Mesendoderm (in vitro differentiated cells): ENCODE data around the gene RNF187.
A peak's percentile ranks its signal among the peaks of the same experiment; 100 is the strongest.

Source experiments
- DNase-seq: peaks from one replicate; pipeline ENCODE4 v3.0.0; 2013
- H2AK5ac ChIP-seq: 2 replicates; pipeline ENCODE4 v1.6.1; 2013; ENCODE audit warnings: low read length, inconsistent platforms
- H2BK120ac ChIP-seq: 2 replicates; pipeline ENCODE4 v1.6.1; 2013; ENCODE audit warnings: low read depth, mild to moderate bottlenecking, low read length, moderate library complexity, mixed read lengths
- H2BK15ac ChIP-seq: replicated peaks from 2 replicates; pipeline ENCODE4 v1.6.1; 2013; ENCODE audit warnings: low read depth, mild to moderate bottlenecking, moderate library complexity
- H2BK5ac ChIP-seq: 2 replicates; pipeline ENCODE4 v1.6.1; 2013; ENCODE audit warnings: low read length, inconsistent platforms
- H3K18ac ChIP-seq: 2 replicates; pipeline ENCODE4 v1.6.1; 2013; ENCODE audit warnings: mild to moderate bottlenecking, low read length, mixed read lengths
- H3K23ac ChIP-seq: one replicate; pipeline ENCODE4 v1.6.1; 2013; ENCODE audit warnings: low read length
- H3K27ac ChIP-seq: 2 replicates; pipeline ENCODE4 v1.5.1; 2013; ENCODE audit warnings: low read depth, mild to moderate bottlenecking, inconsistent platforms, low read length, moderate library complexity
- H3K27me3 ChIP-seq: 2 replicates; pipeline ENCODE4 v1.6.1; 2013; ENCODE audit warnings: low read length, control low read depth, mild to moderate bottlenecking, inconsistent platforms; ENCODE audit not compliant: insufficient read depth, poor library complexity
- H3K36me3 ChIP-seq: 2 replicates; pipeline ENCODE4 v1.6.1; 2013; ENCODE audit warnings: low read length, inconsistent platforms; ENCODE audit not compliant: control insufficient read depth, insufficient read depth
- H3K4ac ChIP-seq: one replicate; pipeline ENCODE4 v1.6.1; 2013; ENCODE audit warnings: low read depth, mild to moderate bottlenecking, low read length, moderate library complexity
- H3K4me1 ChIP-seq: 2 replicates; pipeline ENCODE4 v1.6.1; 2013; ENCODE audit warnings: low read depth, low read length, inconsistent platforms; ENCODE audit not compliant: control insufficient read depth
- H3K4me2 ChIP-seq: 2 replicates; pipeline ENCODE4 v1.6.1; 2013; ENCODE audit warnings: low read length
- H3K4me3 ChIP-seq: 2 replicates; pipeline ENCODE4 v1.5.1; 2013; ENCODE audit warnings: mild to moderate bottlenecking, low read length
- H3K56ac ChIP-seq: one replicate; pipeline ENCODE4 v1.6.1; 2013; ENCODE audit warnings: low read length
- H3K79me1 ChIP-seq: 2 replicates; pipeline ENCODE4 v1.6.1; 2013; ENCODE audit warnings: low read length, inconsistent platforms
- H3K79me2 ChIP-seq: 2 replicates; pipeline ENCODE4 v1.6.1; 2013; ENCODE audit warnings: mild to moderate bottlenecking, low read length; ENCODE audit not compliant: control insufficient read depth, insufficient read depth
- H3K9ac ChIP-seq: 2 replicates; pipeline ENCODE4 v1.6.1; 2013; ENCODE audit warnings: low read length, inconsistent platforms
- H4K5ac ChIP-seq: one replicate; pipeline ENCODE4 v1.6.1; 2013; ENCODE audit warnings: low read length
- H4K8ac ChIP-seq: one replicate; pipeline ENCODE4 v1.6.1; 2013; ENCODE audit warnings: low read depth, mild to moderate bottlenecking, control low read depth, low read length, moderate library complexity
- WGBS: extraction: QIAGEN DNeasy Blood & Tissue Kit; methylation state at CpG from one replicate; pipeline ENCODE4 v1.1.7; 2013; ENCODE audit warnings: low lambda C conversion rate, missing lambda C conversion rate; ENCODE audit not compliant: insufficient coverage; ENCODE audit errors: extremely low coverage; 5-methylcytosine and 5-hydroxymethylcytosine counted together

Gene RNF187

GRCh38 chr1:228452194-228453021, 34.8 kb upstream of the RNF187 start:
- no peak overlapping the region for H3K23ac ChIP-seq
- no peak overlapping the region for H3K4me2 ChIP-seq
- H2BK5ac ChIP-seq, result no peak overlapping the region
- peaks cover 2% of the 10 kb centered on the region for H3K4me1 ChIP-seq
- H3K9ac ChIP-seq, result no peak overlapping the region
- no peak overlapping the region for H2BK120ac ChIP-seq
- H2BK15ac ChIP-seq, result no peak overlapping the region
- H3K4me3 ChIP-seq, result no peak overlapping the region
- H3K27me3 ChIP-seq, result no peaks in the 10 kb centered on the region
- H3K36me3 ChIP-seq, result no peaks in the 10 kb centered on the region
- WGBS, result no CpG with 5 or more reads among the region's 10 CpGs
- H3K56ac ChIP-seq, result no peak overlapping the region
- no peak overlapping the region for H2AK5ac ChIP-seq
- H3K18ac ChIP-seq, result no peak overlapping the region
- peaks cover 1% of the 10 kb centered on the region for H3K79me1 ChIP-seq
- H4K5ac ChIP-seq, result no peak overlapping the region
- DNase-seq, result no peak
- H3K4ac ChIP-seq, result no peak overlapping the region
- H3K27ac ChIP-seq, result no peak overlapping the region
- H4K8ac ChIP-seq, result no peak overlapping the region
- H3K79me2 ChIP-seq, result no peaks in the 10 kb centered on the region

- Histone ChIP-seq H2BK5ac (no peak overlapping the region), H3K18ac (no peak overlapping the region), H3K79me2 (no peaks in the 10 kb centered on the region), H3K9ac (no peak overlapping the region), H4K8ac (no peak overlapping the region), H3K79me1 (peaks cover 1% of the 10 kb centered on the region), H2BK120ac (no peak overlapping the region), H3K23ac (no peak overlapping the region), H3K56ac (no peak overlapping the region), H3K4me3 (no peak overlapping the region), H3K36me3 (no peaks in the 10 kb centered on the region), H3K4me2 (no peak overlapping the region), H2BK15ac (no peak overlapping the region), H3K4ac (no peak overlapping the region), H4K5ac (no peak overlapping the region), H3K27me3 (no peaks in the 10 kb centered on the region), H2AK5ac (no peak overlapping the region), H3K4me1 (peaks cover 2% of the 10 kb centered on the region), H3K27ac (no peak overlapping the region)
- WGBS, result no CpG with 5 or more reads among the region's 10 CpGs
- DNase-seq, result no peak
Observed at GRCh38 chr1:228453022-228453560, 34.1 kb upstream of the RNF187 start.

DNA sequence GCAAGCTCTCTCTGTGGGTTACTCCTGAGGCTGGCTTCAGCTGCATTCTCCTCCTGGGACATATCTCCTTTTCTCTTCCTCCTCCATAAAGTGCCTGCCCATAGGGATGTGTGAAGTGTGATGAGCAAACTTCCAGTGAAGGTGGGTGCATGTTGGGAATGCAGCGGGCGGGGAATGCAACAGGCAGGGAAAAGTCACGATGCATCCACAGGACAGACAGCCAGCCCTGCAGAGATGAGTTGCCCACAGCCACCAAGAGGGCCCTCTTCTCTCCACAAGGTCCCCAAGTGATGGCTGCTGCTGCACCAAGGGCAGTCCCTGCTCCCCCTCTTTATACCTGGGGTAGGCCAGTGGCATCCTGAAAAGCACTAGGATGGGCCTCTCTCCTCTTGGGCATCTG, 33.6 kb upstream of the RNF187 start:
- no peaks in the 10 kb centered on the region for H3K79me2 ChIP-seq
- H3K79me1 ChIP-seq, result peaks cover 1% of the 10 kb centered on the region
- no peak overlapping the region for H3K4me2 ChIP-seq
- no peak overlapping the region for H3K27ac ChIP-seq
- no peak overlapping the region for H2AK5ac ChIP-seq
- no peak overlapping the region for H4K8ac ChIP-seq
- no peak overlapping the region for H4K5ac ChIP-seq
- no peak overlapping the region for H2BK5ac ChIP-seq
- DNase-seq, result no peak
- H3K4me3 ChIP-seq, result no peak overlapping the region
- H3K4ac ChIP-seq, result no peak overlapping the region
- no peak overlapping the region for H3K18ac ChIP-seq
- no peak overlapping the region for H3K23ac ChIP-seq
- no peak overlapping the region for H3K9ac ChIP-seq
- no peaks in the 10 kb centered on the region for H3K36me3 ChIP-seq
- no CpG with 5 or more reads among the region's 3 CpGs for WGBS
- no peak overlapping the region for H2BK120ac ChIP-seq
- H3K56ac ChIP-seq, result no peak overlapping the region
- no peaks in the 10 kb centered on the region for H3K27me3 ChIP-seq
- H2BK15ac ChIP-seq, result no peak overlapping the region
- H3K4me1 ChIP-seq, result peaks cover 2% of the 10 kb centered on the region

DNA sequence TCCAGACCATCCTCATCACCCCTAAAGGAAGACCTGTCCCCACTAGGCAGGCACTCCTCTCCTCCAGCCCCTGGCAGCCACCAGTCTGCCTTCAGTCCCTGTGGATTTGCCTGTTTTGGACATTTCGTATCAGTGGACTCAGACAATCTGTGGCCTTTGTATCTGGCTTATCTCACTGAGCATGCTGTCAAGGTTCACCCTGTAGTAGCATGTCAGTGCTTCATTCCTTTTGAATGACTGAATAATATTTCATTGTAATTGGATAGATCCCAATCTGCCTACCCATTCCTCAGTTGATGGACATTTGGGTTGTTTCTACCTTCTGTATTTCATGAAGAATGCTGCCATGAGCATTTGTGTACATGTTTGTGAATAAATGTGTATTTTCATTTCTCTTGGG, 32.9 kb upstream of the RNF187 start:
- WGBS, result no CpG with 5 or more reads among the region's 1 CpG
- no peak overlapping the region for H3K4me3 ChIP-seq
- no peak overlapping the region for H2BK120ac ChIP-seq
- no peak overlapping the region for H3K9ac ChIP-seq
- DNase-seq, result no peak
- H2AK5ac ChIP-seq, result no peak overlapping the region
- no peak overlapping the region for H2BK15ac ChIP-seq
- H3K79me2 ChIP-seq, result no peaks in the 10 kb centered on the region
- no peaks in the 10 kb centered on the region for H3K36me3 ChIP-seq
- no peak overlapping the region for H3K56ac ChIP-seq
- H4K8ac ChIP-seq, result no peak overlapping the region
- peaks cover 2% of the 10 kb centered on the region for H3K4me1 ChIP-seq
- H3K4me2 ChIP-seq, result no peak overlapping the region
- H3K79me1 ChIP-seq, result peaks cover 1% of the 10 kb centered on the region
- H3K27ac ChIP-seq, result no peak overlapping the region
- H3K4ac ChIP-seq, result no peak overlapping the region
- H3K18ac ChIP-seq, result no peak overlapping the region
- H3K27me3 ChIP-seq, result no peaks in the 10 kb centered on the region
- no peak overlapping the region for H3K23ac ChIP-seq
- H4K5ac ChIP-seq, result no peak overlapping the region
- no peak overlapping the region for H2BK5ac ChIP-seq

DNA sequence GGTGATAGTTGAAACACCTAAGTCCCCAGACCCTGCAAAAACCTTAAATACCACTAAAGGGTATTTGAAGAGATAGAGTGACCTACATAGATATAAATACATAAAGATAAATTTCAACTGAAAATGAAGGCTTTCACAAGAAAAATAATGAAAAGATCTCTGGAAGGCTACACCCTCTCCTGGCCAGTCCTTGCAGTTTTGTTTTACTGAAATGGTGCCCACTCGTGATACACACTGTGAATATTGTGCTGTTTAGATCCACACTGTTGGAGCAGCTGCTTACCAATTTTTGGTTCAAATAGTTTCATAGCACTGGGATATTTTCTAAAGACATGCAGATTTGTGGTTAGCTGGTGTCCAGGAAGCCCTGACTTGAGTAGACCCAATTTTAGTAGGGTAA, 31.5 kb upstream of the RNF187 start:
- DNase-seq, result no peak
- H4K5ac ChIP-seq, result no peak overlapping the region
- no peak overlapping the region for H3K18ac ChIP-seq
- H2BK5ac ChIP-seq, result no peak overlapping the region
- WGBS, result no CpG with 5 or more reads among the region's 1 CpG
- H2BK15ac ChIP-seq, result no peak overlapping the region
- H3K79me2 ChIP-seq, result no peaks in the 10 kb centered on the region
- no peak overlapping the region for H3K4ac ChIP-seq
- H3K27me3 ChIP-seq, result no peaks in the 10 kb centered on the region
- H3K4me1 ChIP-seq, result peaks cover 3% of the 10 kb centered on the region
- peak overlapping the region; percentile 62 for H3K56ac ChIP-seq
- no peak overlapping the region for H3K23ac ChIP-seq
- H3K36me3 ChIP-seq, result no peaks in the 10 kb centered on the region
- H3K9ac ChIP-seq, result peak overlapping the region; percentile 50
- H4K8ac ChIP-seq, result no peak overlapping the region
- H3K4me3 ChIP-seq, result no peak overlapping the region
- no peak overlapping the region for H3K27ac ChIP-seq
- H3K79me1 ChIP-seq, result peaks cover 1% of the 10 kb centered on the region
- no peak overlapping the region for H2BK120ac ChIP-seq
- no peak overlapping the region for H2AK5ac ChIP-seq
- no peak overlapping the region for H3K4me2 ChIP-seq
